ENCODE measurements around the gene NPTX2.

DNA sequence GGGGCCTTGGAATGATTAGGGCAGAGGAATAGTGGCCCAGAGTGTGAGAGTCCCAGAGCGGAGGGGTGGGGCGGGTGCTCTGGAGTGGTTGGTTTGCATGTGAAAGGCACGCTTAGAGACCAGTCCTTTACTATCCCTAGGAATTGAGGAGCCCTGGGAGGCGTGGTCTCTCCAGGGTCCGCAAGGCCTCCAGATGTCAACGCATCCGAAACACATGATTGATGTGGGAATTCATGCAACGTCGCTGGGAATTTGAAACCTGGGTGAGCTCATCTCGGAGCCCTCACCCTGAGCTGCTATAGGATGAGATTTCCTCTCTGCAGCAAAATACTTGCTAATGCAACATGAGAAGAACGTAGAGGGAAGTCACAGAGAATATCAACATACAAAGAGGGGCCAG is 51.2 kb downstream of the NPTX2 start:
- TF ChIP-seq, protein P1, sequence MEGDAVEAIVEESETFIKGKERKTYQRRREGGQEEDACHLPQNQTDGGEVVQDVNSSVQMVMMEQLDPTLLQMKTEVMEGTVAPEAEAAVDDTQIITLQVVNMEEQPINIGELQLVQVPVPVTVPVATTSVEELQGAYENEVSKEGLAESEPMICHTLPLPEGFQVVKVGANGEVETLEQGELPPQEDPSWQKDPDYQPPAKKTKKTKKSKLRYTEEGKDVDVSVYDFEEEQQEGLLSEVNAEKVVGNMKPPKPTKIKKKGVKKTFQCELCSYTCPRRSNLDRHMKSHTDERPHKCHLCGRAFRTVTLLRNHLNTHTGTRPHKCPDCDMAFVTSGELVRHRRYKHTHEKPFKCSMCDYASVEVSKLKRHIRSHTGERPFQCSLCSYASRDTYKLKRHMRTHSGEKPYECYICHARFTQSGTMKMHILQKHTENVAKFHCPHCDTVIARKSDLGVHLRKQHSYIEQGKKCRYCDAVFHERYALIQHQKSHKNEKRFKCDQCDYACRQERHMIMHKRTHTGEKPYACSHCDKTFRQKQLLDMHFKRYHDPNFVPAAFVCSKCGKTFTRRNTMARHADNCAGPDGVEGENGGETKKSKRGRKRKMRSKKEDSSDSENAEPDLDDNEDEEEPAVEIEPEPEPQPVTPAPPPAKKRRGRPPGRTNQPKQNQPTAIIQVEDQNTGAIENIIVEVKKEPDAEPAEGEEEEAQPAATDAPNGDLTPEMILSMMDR (IDR thresholded peaks at IDR 0.05; ENCODE audit: low read depth, low read length), result no peak
- TF ChIP-seq EZH2phosphoT487 (IDR thresholded peaks at IDR 0.05; ENCODE audit: low read depth), result no peak
